ENCODE data around the gene SEL1L.
A peak's percentile ranks its signal among the peaks of the same experiment; 100 is the strongest.

SEL1L gene

GRCh38 chr14:81459912-81460311 is 73.7 kb downstream of the SEL1L start:
- ChIA-PET CTCF (interaction anchor here (0.6 to 0.7 kb wide), 2 partner anchors 21 to 207 kb away, joined by 3 to 4 read pairs; no protein-coding TSS in a partner anchor), POLR2A (ENCODE audit: low non-redundant PET) (interaction anchor here (0.6 kb wide), 1 partner anchor 205 kb away, joined by 6 read pairs; no protein-coding TSS in a partner anchor)
- DNase-seq (ENCODE audit: low spot score), result no peak
- TF ChIP-seq, protein P1, sequence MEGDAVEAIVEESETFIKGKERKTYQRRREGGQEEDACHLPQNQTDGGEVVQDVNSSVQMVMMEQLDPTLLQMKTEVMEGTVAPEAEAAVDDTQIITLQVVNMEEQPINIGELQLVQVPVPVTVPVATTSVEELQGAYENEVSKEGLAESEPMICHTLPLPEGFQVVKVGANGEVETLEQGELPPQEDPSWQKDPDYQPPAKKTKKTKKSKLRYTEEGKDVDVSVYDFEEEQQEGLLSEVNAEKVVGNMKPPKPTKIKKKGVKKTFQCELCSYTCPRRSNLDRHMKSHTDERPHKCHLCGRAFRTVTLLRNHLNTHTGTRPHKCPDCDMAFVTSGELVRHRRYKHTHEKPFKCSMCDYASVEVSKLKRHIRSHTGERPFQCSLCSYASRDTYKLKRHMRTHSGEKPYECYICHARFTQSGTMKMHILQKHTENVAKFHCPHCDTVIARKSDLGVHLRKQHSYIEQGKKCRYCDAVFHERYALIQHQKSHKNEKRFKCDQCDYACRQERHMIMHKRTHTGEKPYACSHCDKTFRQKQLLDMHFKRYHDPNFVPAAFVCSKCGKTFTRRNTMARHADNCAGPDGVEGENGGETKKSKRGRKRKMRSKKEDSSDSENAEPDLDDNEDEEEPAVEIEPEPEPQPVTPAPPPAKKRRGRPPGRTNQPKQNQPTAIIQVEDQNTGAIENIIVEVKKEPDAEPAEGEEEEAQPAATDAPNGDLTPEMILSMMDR (conservative IDR thresholded peaks at IDR 0.05; ENCODE audit: low read depth), result no peak
- H3K27ac ChIP-seq, result no peak overlapping the region

GRCh38 chr14:81458352-81458751 is 75.3 kb downstream of the SEL1L start:
- TF ChIP-seq, protein P1 (conservative IDR thresholded peaks at IDR 0.05; ENCODE audit: low read depth), result no peak
- ChIA-PET POLR2A (ENCODE audit: low non-redundant PET) (no interaction called here), CTCF (no interaction called here)
- no peak overlapping the region for H3K27ac ChIP-seq
- DNase-seq (ENCODE audit: low spot score), result no peak

GRCh38 chr14:81455390-81455789 is 78.3 kb downstream of the SEL1L start:
- TF ChIP-seq, protein P1 (conservative IDR thresholded peaks at IDR 0.05; ENCODE audit: low read depth), result no peak
- no peak overlapping the region for H3K27ac ChIP-seq
- ChIA-PET CTCF (interaction anchor here (1.5 to 4.3 kb wide), 2 partner anchors 177 to 186 kb away, joined by 3 to 41 read pairs; no protein-coding TSS in a partner anchor), POLR2A (ENCODE audit: low non-redundant PET) (no interaction called here)
- no peak for DNase-seq (ENCODE audit: low spot score)

DNA sequence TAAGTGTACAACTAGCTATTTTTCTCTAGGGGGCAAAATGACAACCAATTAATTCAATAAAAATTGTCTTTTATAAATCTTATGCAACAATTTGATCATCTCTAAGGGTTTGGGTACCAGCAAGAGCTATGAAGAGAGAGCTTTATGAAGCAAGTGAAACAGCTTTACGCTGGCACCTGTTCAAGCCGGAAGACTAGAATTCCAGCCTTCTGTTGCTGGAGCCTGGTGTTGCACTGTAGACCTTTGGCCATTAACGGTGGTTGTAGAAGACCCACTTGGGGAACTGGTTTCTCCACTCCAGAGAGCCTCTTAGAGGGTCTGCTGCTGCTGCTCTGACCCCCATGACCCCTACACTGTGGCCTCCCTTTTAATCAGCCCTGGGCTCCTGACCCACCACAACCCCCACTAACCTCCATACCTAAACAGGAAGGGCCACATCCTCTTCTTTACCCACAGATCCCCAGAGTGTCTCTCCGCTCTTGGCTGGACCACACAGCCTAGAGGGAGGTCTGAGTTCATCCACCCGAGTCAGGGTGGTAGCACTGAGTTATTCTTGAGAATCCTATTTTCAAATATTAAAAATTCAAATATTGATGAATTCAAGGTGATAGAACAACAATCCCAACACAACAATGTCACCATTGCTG is 79.0 kb downstream of the SEL1L start:
- DNase-seq (ENCODE audit: low spot score), result no peak
- ChIA-PET POLR2A (ENCODE audit: low non-redundant PET) (no interaction called here), CTCF (interaction anchor here (0.8 to 4.3 kb wide), 3 partner anchors 10 to 186 kb away, joined by 3 to 41 read pairs (median 5); no protein-coding TSS in a partner anchor)

DNA sequence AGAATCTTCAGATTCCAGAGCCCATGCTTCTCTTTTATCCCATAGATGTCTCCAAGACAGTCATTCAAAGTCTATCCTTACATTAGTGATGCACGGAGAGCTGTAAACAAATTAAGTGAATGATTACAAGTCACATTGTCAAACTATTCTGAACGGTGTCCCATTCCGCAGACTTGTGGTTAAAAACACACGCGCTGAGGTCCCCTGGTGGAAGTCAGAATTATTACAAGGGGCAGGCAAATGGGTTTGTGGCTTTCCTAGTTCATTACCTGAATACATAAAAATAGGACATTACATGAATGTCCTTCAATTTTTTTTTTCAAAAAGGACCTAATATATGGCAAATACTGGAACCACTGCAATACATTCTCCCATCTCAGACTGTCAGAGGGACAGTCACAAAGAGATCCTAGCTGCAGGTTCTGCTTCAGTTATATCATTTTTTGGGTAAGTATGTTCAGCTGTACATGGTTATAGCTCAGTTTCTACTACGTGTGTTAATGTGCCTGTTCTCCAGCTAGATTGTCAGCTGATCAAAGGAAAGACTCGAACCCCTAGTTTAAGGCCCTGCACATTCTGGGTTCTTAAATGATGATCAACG is 80.4 kb downstream of the SEL1L start:
- peak; percentile 37 for DNase-seq (ENCODE audit: low spot score)
- POLR2A ChIA-PET (ENCODE audit: low non-redundant PET), result no interaction called here
- no peak overlapping the region for H3K27ac ChIP-seq
- TF ChIP-seq, protein P1 (conservative IDR thresholded peaks at IDR 0.05; ENCODE audit: low read depth), result peak; percentile 88
- CTCF ChIA-PET, result interaction anchor here (0.5 to 4.3 kb wide), 19 partner anchors 9 to 268 kb away, joined by 3 to 41 read pairs (median 4); partner anchors contain the start of gene GTF2A1

More for the DNA sequence above, 79.0 kb downstream of the SEL1L start:
- no peak overlapping the region for H3K27ac ChIP-seq
- TF ChIP-seq, protein P1 (conservative IDR thresholded peaks at IDR 0.05; ENCODE audit: low read depth), result no peak

DNA sequence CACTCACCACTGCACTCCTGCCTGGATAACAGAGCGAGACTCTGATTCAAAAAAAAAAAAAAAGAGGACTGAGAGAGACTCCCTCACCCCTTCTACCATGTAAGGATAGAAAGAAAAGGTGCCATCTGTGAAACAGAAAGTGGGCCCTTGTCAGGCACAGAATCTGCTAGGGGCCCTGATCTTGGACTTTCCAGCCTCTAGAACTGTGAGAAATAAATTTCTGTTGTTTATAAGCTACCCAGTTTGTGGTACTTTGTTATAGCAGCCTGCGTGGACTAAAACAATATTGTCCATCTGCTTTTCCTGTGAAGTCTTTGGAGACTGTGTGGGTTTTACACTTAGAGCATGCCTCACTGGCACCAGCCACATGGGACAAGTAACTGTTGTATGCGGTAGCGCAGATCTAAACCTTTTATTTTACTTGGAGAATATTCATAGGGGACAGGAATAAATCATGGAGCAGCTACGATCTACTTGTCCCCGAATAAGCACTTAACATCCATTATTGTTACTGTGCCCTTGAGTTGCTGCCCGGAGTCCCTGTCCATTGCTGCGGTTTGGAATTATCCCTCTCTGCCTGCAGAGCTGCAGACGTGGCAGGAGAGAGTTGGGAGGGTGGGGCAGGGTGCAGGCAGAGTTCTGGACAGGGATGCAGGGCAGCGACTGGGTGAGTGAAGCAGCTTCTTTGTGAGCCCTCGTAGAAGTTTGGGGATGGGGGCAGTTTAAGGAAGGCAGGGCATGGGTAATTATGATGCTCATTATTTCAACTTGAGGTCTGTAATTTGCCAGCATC is 81.1 kb downstream of the SEL1L start:
- no peak for DNase-seq (ENCODE audit: low spot score)
- CTCF ChIA-PET, result interaction anchor here (0.5 to 4.3 kb wide), 10 partner anchors 8 to 218 kb away, joined by 3 to 41 read pairs (median 4); no protein-coding TSS in a partner anchor
- TF ChIP-seq, protein P1 (conservative IDR thresholded peaks at IDR 0.05; ENCODE audit: low read depth), result no peak
- POLR2A ChIA-PET (ENCODE audit: low non-redundant PET), result interaction anchor here (0.7 kb wide), 1 partner anchor 200 kb away, joined by 5 read pairs; no protein-coding TSS in a partner anchor
- no peak overlapping the region for H3K27ac ChIP-seq

All from RWPE1 (cell line).